NCI-H146 treated with DMSO at 0.1 percent for 48 hours (cell line): ENCODE measurements around the gene NDUFS1.

Source experiments
- DNase-seq: peaks from one replicate; lab custom pipeline; 2025; ENCODE audit not compliant: unreplicated experiment; lab: John Stamatoyannopoulos, UW

NDUFS1 gene

GRCh38 chr2:206069417-206069816, 89.8 kb downstream of the NDUFS1 start:
- DNase-seq = no peak

- no peak for DNase-seq
Measured at GRCh38 chr2:206068207-206068606, 91.0 kb downstream of the NDUFS1 start.
